C4-2B (cell line): ENCODE results near the gene SLC6A7.

Experiments
- ZFX ChIP-seq: fragments of 450-650 bp; IDR thresholded peaks from 2 replicates; pipeline ENCODE4 v1.6.1; 2017
- TF ChIP-seq, protein P1 (sequence below): fragments of 450-650 bp; conservative IDR thresholded peaks from 2 replicates; pipeline ENCODE4 v1.5.1; 2017; ENCODE audit warnings: mild to moderate bottlenecking

DNA sequence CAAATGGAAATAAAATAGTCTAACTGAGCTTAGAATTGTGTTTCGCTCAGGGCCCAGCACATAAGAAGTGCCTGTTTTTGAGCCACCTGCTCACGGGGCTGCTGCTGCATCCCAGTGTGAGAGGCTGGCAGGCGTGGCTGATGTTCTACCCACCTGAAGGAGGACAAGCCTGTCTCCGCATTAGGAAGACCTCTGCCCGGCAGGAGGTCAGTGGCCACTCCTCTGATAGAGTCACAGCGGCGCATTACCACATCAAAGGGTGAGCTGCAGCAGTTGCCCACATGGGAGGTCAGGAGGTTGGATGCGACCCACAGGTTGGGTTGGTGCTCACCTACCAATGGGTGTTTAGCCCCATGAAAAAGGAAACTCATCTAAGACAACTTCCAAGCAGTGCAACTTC lies 3.7 kb upstream of the SLC6A7 start:
- TF ChIP-seq, protein P1, sequence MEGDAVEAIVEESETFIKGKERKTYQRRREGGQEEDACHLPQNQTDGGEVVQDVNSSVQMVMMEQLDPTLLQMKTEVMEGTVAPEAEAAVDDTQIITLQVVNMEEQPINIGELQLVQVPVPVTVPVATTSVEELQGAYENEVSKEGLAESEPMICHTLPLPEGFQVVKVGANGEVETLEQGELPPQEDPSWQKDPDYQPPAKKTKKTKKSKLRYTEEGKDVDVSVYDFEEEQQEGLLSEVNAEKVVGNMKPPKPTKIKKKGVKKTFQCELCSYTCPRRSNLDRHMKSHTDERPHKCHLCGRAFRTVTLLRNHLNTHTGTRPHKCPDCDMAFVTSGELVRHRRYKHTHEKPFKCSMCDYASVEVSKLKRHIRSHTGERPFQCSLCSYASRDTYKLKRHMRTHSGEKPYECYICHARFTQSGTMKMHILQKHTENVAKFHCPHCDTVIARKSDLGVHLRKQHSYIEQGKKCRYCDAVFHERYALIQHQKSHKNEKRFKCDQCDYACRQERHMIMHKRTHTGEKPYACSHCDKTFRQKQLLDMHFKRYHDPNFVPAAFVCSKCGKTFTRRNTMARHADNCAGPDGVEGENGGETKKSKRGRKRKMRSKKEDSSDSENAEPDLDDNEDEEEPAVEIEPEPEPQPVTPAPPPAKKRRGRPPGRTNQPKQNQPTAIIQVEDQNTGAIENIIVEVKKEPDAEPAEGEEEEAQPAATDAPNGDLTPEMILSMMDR, result no peak
- no peak for TF ChIP-seq ZFX
